HL-60/S4 treated with phorbol 12-myristate 13-acetate at 8.2 ng/mL for 4 days and 3 days (cell line): ENCODE data around the gene DEGS1.
"Not testable (repeated sequence)": the region's sequence is repeated elsewhere in the genome, so short reads cannot be mapped to it uniquely, and the experiment has no call there.

Experiments
- in situ Hi-C: fragments of 300-500 bp; cut with MboI; formaldehyde crosslinking; loops from 2 replicates; pipeline ENCODE4 v1.15.0; 2022; ENCODE audit warnings: low sequenced_read_pairs

Gene DEGS1

DNA sequence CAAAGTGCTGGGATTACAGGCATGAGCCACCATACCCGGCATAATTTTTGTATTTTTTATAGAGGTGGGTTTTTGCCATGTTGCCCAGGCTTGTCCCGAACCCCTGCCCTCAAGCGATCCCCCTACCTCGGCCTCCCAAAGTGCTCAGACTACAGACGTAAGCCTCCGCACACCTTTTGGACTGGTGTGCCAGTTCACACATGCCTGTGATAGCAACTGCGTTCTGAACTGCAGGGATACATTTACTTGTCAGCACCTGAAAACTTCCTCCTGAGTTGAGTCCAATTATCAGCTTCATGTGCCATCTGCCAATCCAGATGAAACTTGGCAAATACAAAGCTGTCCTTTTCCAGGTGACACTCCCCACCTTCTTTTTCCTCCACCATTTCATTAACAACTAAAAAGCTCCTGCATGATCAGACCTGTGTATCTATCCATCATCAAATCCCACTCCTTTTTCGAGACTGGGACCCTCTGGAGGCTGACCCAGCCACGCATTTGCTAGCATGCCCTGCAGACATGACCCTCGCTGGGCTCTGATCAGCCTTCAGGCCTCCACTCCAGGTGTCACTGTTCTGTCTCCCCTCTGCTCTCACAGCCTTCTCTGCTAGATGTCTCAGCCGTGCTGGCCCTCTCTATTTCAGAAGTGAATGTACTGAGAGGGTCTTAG, 2.1 kb upstream of the DEGS1 start:
- in situ Hi-C loops = no loop called here

DNA sequence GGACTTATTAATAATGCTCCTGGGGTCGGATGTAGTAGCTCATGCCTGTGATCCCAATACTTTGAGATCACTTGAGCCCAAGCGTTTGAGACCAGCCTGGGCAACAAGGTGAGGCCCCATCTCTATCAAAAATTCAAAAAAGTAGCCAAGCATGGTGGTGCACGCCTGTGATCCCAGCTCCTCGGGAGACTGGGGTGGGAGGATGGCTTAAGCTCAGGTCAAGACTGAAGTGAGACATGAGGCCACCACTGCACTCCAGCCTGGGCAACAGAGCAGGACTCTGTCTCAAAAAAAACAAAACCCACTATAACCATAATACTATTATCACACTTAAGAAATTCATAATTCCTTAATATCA, 1.6 kb upstream of the DEGS1 start:
- in situ Hi-C loops = no loop called here

DNA sequence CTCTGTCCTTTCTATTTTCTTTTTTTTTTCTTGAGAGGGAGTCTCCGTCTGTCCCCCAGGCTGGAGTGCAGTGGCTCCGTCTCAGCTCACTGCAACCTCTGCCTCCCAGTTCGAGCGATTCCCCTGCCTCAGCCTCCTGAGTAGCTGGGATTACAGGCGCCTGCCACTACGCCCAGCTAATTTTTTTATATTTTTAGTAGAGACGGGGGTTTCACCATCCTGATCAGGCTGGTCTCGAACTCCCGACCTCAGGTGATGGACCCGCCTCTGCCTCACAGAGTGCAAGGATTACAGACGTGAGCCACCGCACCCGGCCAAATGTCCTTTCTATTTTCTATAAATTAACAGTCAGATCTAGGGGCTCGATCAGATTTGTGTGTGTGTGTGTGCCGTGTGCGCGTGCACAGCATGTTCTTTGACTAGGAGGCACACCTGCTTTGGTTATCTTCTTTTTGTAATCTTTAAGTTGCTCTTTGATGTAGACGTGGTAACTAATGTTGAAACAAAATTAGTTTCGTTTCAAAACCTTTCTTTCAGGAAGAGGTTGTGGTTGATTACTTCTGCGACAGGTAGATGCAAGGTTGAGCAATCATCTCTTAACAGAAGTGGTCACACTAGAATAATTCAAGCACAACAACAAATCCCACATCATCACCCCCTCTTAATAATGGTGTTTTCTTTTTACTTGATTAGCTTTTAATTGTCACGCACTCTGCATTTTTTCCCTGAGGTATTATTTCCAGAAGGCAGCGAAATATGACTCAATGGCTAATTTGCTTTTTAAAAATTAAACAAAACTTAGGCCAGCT, 779 bp upstream of the DEGS1 start:
- in situ Hi-C loops = no loop called here

DNA sequence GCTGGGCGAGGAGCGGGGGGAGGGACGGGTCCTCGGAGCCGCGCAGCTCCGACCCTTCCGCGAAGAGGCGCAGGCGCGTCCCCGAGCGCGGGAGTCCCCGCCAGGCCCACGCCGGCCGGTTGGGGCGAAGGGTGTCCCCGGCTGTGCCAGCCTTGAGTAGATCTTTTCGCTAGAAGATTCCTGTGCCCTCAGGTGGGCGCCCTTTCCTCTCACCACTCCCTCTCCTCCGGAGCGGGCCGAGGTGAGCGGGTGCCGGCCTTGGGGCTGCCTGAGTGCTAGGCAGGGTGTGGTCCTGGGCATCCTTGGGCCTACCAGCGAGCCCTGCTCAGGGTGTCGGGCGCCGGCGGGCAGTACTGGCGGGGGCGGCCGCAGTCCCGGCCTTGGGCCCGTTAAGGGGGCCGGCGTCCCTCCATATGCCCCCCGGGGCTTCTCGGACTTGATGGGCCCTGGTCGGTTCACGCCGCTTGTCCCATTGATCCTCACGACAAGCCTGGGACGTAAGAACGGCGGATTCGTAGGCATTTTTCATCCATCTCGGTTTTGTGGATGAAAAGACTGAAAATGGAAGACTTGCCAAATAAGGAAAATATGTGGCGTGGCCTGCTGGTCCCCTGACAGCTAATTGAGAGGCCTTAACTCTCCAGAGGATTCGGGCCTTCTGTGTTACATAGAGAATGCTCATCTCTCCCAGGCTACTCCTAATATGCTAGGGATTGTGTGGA, 712 bp downstream of the DEGS1 start:
- in situ Hi-C loops = no loop called here

DNA sequence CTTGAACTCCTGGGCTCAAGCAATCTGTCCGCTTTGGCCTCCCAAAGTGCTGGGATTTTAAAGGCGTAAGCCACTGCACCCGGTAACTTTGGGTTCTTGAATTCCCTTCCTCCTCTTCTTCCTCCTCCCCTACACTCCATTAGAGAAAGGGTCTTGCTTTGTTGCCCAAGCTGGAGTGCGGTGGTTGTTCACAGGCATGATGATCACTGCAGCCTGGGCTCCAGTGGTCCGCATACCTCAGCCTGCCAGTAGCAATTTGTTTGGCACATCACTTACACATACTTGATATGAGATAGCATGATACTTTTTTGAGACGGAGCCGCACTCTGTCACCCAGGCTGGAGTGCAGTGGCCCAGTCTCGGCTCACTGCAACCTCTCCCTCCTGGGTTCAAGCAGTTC, 2.2 kb downstream of the DEGS1 start:
- in situ Hi-C loops = no loop called here

DNA sequence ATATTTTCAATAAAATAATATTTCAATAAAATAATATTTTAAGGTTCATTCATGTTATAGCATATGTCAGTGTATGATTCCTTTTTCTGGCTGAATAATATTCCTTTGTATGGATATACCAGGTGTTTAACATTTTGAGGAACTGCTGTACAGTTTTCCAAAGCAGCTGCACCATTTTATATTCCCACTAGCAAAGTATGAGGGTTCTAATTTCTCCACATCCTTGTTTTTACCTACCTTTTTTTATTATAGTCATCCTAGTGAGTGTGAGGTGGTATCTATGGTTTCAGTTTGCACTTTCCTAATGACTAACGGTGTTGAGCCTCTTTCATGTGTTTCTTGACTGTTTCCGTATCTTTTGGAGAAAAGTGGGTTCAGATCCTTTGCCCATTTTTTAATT, 5.2 kb downstream of the DEGS1 start:
- in situ Hi-C loops = no loop called here

DNA sequence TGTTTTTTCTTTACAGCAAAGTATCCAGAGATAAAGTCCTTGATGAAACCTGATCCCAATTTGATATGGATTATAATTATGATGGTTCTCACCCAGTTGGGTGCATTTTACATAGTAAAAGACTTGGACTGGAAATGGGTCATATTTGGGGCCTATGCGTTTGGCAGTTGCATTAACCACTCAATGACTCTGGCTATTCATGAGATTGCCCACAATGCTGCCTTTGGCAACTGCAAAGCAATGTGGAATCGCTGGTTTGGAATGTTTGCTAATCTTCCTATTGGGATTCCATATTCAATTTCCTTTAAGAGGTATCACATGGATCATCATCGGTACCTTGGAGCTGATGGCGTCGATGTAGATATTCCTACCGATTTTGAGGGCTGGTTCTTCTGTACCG, 6.5 kb downstream of the DEGS1 start:
- in situ Hi-C loops = no loop called here

DNA sequence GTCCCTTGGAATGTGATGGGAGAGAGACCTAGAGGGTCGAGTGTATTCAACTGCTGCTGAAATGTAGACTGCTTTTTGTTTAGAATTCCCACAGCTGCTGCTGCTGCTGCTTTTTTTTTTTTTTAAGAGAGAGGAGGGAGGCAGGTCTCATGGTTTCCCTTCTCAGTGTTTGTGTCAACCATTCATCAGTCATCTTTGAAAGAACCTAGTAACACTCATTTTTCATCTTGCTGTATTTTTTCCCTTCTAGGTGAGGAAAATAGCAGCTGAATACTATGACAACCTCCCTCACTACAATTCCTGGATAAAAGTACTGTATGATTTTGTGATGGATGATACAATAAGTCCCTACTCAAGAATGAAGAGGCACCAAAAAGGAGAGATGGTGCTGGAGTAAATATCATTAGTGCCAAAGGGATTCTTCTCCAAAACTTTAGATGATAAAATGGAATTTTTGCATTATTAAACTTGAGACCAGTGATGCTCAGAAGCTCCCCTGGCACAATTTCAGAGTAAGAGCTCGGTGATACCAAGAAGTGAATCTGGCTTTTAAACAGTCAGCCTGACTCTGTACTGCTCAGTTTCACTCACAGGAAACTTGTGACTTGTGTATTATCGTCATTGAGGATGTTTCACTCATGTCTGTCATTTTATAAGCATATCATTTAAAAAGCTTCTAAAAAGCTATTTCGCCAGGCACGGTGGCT, 9.2 kb downstream of the DEGS1 start:
- in situ Hi-C loops = no loop called here

DNA sequence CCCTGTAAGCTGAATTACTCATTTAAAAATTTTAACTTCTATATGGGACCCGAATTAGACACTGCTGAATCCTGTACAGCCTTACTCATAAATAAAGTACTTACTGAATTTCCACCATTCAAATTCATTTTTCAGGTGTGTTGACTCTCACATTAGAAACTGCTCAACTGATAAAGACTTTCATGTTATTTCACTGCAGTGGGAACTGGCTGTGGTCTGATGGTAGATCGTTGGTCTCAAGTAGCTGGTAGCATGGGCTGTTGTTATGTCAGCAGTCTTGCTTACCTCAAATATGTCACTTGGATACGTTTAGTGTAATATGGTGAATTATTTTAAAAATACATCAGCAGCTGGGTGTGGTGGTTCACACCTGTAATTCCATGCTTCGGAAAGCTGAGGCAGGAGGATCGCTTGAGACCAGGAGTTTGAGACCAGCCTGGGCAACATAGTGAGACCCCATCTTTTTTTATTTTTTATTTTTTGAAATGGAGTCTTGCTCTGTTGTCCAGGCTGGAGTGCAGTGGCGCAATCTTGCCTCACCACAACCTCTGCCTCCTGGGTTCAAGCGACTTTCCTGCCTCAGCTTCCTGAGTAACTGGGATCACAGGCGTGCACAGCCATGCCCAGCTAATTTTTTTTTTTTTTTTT, 10.4 kb downstream of the DEGS1 start:
- in situ Hi-C loops = no loop called here

DNA sequence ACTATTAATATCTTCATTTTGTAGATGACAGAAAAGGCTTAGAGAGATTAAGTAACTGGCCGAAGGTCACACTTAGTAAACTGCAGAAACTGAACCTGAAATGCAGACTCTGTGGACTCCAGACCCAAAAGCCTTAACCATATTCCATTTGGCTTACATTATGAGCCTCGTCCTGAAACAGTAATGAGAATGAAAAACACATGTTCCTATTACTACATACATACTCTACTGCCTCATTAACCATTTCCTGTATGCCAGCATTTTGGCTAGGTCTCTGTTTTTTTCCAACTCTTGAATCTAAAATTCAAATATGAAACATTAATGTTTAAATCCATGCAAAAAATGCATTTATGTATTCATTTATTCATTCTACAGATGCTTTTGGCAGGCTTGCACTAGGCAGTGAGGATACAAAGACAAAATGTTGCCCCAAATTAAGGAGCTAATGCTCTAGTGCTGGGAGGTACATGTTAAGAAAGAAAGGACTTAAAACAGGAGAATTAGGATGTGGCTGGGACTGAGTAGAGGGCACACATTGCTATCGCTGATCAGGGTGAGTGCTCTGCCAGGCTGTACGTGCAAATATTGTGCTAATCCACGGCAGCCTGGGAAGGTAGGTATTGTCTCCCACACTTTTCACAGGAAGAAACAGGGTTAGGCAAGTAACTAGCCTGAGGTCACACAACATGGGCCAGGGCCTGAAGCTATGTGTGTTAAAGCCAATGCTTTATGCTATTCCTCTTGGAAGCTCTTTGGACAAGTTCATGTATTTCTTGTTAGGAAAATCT, 14.0 kb downstream of the DEGS1 start:
- in situ Hi-C loops = no loop called here

DNA sequence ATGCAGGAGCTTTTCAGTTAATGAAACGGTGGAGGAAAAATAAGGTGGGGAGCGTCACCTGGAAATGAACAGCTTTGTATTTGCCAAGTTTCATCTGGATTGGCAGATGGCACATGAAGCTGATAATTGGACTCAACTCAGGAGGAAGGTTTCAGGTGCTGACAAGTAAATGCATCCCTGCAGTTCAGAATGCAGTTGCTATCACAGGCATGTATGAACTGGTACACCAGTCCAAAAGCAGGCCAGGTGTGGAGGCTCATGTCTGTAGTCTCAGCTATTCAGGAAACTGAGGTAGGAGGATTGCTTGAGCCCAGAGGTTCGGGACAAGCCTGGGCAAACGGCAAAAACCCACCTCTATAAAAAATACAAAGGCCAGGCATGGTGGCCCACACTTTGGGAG, 15.5 kb downstream of the DEGS1 start:
- in situ Hi-C loops = no loop called here

DNA sequence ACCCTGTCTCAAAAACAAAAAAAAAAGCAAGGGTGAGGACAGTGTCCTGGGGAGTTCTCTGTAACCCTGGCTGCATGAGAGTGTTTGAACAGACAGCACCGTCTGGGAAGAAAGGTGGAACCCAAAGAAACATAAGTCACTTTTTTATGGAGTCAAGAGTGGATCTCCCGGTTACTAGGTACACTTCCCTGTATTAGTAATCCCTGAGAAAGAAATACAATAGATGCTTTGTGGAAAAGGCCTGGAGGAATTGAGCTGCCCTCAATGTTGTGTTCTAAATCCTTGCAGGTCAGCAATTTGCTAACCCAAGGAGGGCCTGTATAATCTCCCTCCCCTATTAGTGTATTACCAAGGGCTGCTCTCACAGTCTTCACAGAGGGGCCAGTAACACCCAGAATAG, 16.6 kb downstream of the DEGS1 start:
- in situ Hi-C loops = no loop called here

DNA sequence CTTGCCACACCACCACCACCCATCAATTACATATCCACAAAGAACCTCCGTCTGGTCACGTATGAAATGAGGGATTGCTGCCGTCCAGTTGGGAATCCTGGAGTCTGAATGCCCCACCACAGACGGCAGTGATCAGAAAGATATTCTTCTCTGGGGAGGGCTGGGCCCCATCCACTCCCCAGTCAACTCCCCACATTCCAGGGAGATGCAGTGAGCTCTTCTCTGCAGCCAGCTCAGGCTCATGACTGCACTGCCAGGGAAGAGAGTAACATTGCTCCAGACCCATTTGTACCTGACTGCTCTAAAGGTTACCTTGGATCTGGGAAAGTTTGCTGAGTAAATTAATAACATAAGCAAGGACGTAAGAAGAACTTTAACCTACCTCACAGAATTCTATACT, 18.3 kb downstream of the DEGS1 start:
- in situ Hi-C loops = no loop called here

DNA sequence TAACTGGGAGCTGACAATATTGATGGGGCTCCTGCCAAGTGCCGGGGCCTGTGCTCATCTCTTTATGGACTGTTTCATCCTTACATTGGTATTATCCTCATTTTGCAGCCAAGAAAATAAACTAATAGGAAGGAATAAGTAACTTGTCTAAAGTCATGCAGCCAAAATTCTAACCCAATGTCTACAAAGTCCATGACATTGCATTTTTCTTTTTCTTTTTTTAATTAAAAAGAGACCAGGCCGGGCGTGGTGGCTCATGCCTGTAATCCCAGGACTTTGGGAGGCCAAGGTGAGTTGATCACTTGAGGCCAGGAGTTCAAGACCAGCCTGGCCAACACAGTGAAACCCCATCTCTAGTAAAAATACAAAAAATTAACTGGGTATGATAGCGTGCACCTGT, 18.8 kb downstream of the DEGS1 start:
- in situ Hi-C loops = no loop called here

DNA sequence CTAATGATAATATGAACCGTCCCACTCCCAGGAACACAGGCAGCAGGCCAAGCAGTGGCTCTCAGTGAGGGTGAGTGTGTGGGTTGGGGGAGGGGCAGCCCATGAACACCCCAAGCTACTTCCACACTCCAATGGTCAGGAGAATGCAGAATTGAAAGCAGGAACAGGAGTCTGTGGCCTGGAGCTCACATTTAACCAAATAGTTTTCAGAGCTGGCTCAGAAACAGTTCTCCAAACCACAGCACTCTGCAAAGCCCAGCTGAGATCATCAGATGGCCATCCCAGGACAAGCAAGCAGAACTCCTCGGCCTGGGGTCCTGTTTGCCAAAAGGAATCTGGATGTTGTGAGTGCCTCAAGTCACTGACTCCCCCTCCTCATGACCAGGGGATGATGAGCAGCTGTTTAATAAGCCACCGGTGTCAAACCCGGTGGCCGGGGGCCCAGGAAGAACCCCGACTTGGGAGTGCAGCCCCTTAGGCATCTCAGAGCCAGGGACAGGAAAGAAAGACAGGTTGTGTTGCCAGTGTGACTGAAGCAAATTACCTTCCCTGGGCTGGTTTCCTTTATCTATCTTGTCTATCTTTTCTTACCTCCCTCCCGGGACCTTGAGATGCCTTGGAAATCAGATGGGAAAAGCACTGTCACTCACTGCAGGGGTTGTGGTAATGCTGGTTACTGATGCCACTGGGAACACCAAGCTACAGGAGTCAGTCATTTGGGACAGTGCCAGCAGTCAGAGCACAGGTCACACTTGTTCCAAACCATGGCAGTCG, 20.4 kb downstream of the DEGS1 start:
- in situ Hi-C loops = no loop called here

DNA sequence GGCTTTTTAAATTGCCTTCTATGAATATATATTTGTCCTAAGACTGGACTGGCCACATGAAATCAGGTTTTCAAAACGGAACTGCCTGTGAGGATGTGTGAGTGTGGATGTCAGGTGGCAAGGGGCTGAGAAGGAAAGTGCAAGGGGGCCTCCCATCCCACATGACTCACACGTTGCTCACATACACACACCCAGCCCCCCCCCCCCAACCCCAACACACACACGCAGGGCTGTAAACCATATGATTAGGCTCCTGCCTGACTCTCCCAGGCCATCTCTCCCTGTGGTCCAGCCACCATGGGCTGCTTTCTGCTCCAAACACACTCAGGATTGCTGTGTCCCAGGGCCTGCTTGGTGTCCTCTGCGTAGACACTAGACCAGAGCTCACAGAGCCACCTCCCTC, 22.4 kb downstream of the DEGS1 start:
- in situ Hi-C loops = no loop called here

DNA sequence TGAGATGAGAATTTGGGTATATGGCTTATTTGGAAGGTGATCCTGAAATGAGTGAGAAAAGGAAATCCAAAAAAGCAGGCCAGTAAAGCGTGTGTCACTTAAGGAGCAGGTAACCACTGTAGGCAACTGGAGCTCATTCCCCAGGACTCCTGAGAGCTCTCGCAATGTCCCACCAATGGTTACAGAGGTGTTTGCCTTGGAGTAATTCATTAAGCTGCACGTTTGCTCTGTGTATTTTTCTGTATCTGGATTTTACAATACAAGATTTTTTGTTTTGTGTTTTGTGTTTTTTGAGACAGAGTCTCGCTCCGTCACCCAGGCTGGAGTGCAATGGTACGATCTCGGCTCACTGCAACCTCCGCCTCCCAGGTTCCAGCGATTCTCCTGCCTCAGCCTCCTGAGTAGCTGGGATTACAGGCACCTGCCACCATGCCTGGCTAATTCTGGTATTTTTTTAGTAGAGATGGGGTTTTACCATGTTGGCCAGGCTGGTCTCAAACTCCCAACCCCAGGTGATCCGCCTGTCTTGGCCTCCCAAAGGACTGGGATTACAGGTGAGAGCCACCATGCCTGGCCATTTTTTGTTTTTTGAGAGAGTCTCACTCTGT, 23.0 kb downstream of the DEGS1 start:
- in situ Hi-C loops = not testable (repeated sequence)

DNA sequence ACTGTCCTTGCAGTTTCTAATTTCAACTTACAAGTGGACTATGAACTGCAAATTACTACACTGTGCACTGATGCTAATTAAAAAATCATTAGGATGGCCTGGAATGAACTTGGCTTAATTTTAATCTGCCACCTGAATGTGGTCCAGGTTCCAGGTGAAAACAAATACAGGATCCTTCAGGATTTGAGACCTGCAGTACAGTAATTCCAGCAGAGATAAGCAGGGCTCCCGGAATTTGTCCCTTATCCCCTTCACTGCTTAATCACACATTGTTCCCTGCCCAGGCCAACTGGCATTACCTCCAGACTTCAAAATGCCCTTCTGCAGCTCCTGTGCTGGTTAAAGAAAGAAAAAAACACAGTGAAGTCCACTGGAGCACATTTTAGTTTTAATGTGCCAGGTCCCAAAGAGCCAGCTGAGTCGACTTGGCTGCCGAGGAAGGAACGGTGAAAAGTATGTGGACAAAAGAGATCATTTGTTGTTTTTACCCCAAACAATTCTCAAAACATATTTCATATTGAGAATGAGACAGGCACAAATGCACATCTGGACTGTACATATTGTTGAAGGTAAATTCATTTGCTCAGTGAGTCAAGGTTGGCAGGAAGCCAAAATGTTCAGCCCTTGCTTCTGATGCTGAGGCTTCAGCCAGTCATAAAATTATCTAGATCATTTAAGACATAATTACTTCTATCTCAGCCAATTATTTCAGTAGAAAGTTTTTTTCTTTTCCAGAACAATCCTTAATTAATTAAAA, 28.3 kb downstream of the DEGS1 start:
- in situ Hi-C loops = no loop called here
